Gastroesophageal sphincter (tissue), 4 donors: ENCODE results near the gene VPS33B. TPM values are rescaled to one million over a fixed set of nuclear protein-coding genes. Genes with fewer than 3 reads are reported as not detected.
A peak's percentile ranks its signal among the peaks of the same experiment; 100 is the strongest.

Experiments used
- ATAC-seq: fragments of 150-250 bp; one replicate; pipeline ENCODE4 v1.9.1; 2016; ENCODE audit warnings: mild to moderate bottlenecking, moderate library complexity
- H3K27ac ChIP-seq, 4 donors: fragments of 200-600 bp; sonication (generic) in 3 of 4; 1 replicate in 3 of 4; 2 replicates in 1 of 4; pipeline ENCODE4 v1.5.1; 2016 to 2019
- H3K27me3 ChIP-seq: fragments of 200-600 bp; sonication (generic); one replicate; pipeline ENCODE4 v1.5.1; 2019
- H3K36me3 ChIP-seq, 2 donors: fragments of 200-600 bp; sonication (generic); one replicate each; pipeline ENCODE4 v1.5.1; 2019; ENCODE audit warnings: control low read depth in 1 of 2
- H3K4me1 ChIP-seq, 3 donors: fragments of 200-600 bp; sonication (generic); 1 replicate in 2 of 3; 2 replicates in 1 of 3; pipeline ENCODE4 v1.5.1; 2016 to 2019; ENCODE audit warnings: control low read depth in 2 of 3
- H3K4me3 ChIP-seq, 2 donors: fragments of 200-600 bp; sonication (generic); one replicate each; pipeline ENCODE4 v1.5.1; 2019; ENCODE audit warnings: mild to moderate bottlenecking in 1 of 2, moderate library complexity in 1 of 2
- H3K9me3 ChIP-seq, 3 donors: fragments of 200-600 bp; sonication (generic); one replicate each; pipeline ENCODE4 v1.5.1; 2017 to 2019; ENCODE audit warnings: control low read depth in 2 of 3
- EP300 ChIP-seq: sonication (generic); formaldehyde crosslinking; IDR thresholded peaks from one replicate; pipeline ENCODE4 v1.6.1; 2017; ENCODE audit warnings: antibody characterized with exemption, mild to moderate bottlenecking
- POLR2A ChIP-seq, 2 donors: fragments of 450-650 bp; IDR thresholded peaks; one replicate each; pipeline ENCODE4 v1.6.1; 2017; ENCODE audit warnings: antibody characterized with exemption in 2 of 2, mild to moderate bottlenecking in 2 of 2, moderate library complexity in 1 of 2
- POLR2AphosphoS5 ChIP-seq: sonication (generic); formaldehyde crosslinking; IDR thresholded peaks from one replicate; pipeline ENCODE4 v1.6.1; 2017; ENCODE audit warnings: antibody characterized with exemption
- WGBS, 2 donors: methylation state at CpG; one replicate each; pipeline ENCODE4 v1.1.5; 2018; ENCODE audit warnings: low coverage in 1 of 2; 5-methylcytosine and 5-hydroxymethylcytosine counted together
- total RNA-seq, 4 donors: library from RNA; depleted of rRNA; stranded (reverse); fragments of >200 nt; gene quantifications; one replicate each; pipeline ENCODE4 v1.1.0, GENCODE V29; 2016
- TF ChIP-seq, protein P1 (sequence below), 4 experiments: fragments of 200-600 bp in 2 of 4; fragments of 450-650 bp in 2 of 4; sonication (generic) in 1 of 4; IDR thresholded peaks; one replicate each; pipeline ENCODE4 v1.5.1; 2017 to 2019; ENCODE audit warnings: antibody characterized with exemption in 4 of 4, mild to moderate bottlenecking in 2 of 4, moderate library complexity in 2 of 4

VPS33B gene
- total RNA-seq, 4 donors from 2014 or later, result 7.8 to 12.8 (median 10.1) TPM

DNA sequence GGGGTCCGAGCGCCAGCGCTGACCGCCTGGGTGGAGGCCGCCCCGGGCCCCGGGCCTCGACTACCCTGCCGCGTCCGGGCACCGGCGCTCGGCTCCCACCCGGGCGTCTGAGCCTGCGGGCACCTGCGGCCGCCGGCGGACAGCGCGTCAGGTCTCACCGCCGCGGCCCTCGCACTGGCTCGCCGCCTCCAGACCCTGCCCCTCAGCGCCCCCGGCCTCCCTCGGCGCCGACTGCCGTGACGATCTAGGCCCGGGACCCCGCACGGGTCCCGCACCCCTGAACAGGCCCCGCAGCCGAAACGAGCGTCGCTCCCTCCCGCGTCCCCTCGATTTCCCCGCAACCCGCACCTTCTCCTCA lies 28.4 kb downstream of the VPS33B start:
- no peaks in the 10 kb centered on the region for H3K27me3 ChIP-seq
- H3K4me1 ChIP-seq, result peaks cover 0 to 21% (median 0%) of the 10 kb centered on the region in 3 donors
- H3K4me3 ChIP-seq, result peak overlapping the region; percentile 52 to 94
- H3K9me3 ChIP-seq, result no peaks in the 10 kb centered on the region
- peak; percentile 14 for ATAC-seq
- H3K27ac ChIP-seq, result peak overlapping the region; percentile 21 to 92 (median 88)
- H3K36me3 ChIP-seq, result peaks cover 0 to 20% of the 10 kb centered on the region in 2 donors
- TF ChIP-seq POLR2A (IDR thresholded peaks at IDR 0.05), result no peak
- TF ChIP-seq, protein P1, sequence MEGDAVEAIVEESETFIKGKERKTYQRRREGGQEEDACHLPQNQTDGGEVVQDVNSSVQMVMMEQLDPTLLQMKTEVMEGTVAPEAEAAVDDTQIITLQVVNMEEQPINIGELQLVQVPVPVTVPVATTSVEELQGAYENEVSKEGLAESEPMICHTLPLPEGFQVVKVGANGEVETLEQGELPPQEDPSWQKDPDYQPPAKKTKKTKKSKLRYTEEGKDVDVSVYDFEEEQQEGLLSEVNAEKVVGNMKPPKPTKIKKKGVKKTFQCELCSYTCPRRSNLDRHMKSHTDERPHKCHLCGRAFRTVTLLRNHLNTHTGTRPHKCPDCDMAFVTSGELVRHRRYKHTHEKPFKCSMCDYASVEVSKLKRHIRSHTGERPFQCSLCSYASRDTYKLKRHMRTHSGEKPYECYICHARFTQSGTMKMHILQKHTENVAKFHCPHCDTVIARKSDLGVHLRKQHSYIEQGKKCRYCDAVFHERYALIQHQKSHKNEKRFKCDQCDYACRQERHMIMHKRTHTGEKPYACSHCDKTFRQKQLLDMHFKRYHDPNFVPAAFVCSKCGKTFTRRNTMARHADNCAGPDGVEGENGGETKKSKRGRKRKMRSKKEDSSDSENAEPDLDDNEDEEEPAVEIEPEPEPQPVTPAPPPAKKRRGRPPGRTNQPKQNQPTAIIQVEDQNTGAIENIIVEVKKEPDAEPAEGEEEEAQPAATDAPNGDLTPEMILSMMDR (IDR thresholded peaks at IDR 0.05), result no peak
- no peak for TF ChIP-seq EP300
- no peak for TF ChIP-seq POLR2AphosphoS5
- 0% methylated on average over 3 to 17 of the region's 50 CpGs for WGBS, 2 donors

DNA sequence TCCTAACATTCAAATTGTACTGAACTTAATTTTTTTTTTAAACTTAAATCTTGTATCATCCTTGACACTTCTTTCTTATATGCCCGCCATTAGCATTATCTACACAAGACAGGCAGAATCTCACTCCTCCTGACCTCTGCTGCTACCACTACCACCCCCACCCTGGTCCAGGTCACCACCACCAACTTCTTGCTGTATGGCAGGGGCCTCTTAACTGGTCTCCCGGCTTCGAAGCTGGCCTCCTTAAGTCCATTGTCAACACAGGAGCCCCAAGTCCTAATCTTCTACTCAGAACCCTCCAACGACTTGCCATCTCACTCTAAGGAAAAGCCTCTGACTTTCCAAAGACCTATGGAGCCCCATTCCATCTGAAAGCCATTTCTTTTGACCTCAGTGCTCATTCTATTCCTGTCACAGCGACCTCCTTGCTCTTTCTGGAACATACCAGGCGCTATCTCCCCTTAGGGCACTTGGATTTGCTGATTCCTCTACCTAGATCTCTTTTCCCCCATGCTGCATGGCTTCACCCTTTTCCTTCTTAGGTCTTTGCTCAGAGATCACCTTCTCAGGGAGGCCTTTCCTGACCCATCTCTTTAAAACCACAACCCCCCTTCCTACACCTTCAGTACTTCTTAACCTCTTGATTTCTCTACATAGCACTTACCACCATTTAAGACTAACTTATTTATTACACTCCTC lies 30.7 kb downstream of the VPS33B start:
- H3K27ac ChIP-seq, result no peak overlapping the region
- WGBS, 2 donors, result 92 to 93% methylated on average over 3 to 6 of the region's 6 CpGs
- H3K36me3 ChIP-seq, result no peaks in the 10 kb centered on the region
- H3K4me1 ChIP-seq, result peaks cover 0 to 21% (median 0%) of the 10 kb centered on the region in 3 donors
- ATAC-seq, result no peak
- H3K9me3 ChIP-seq, result no peaks in the 10 kb centered on the region
- H3K4me3 ChIP-seq, result no peak overlapping the region
- TF ChIP-seq, protein P1 (IDR thresholded peaks at IDR 0.05), result no peak
- no peak for TF ChIP-seq POLR2AphosphoS5
- TF ChIP-seq EP300, result no peak
- TF ChIP-seq POLR2A (IDR thresholded peaks at IDR 0.05), result no peak
- no peaks in the 10 kb centered on the region for H3K27me3 ChIP-seq

DNA sequence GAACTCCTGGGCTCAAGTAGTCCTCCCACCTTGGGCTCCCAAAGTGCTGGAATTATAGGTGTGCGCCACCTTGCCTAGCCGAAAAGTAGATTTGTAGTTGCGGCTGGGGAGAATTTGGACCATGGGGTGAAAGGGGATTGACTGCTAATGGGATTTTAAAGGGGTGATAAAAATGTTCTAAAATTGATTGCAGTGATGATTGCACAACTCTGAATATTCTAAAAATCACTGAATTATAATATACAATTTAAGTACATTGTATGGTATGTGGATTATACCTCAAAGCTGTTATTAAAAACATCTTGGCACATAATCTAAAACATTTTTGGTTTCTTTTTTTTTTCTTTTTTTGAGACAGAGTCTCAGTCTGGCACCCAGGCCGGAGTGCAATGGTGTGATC lies 31.9 kb downstream of the VPS33B start:
- no peaks in the 10 kb centered on the region for H3K36me3 ChIP-seq
- H3K4me1 ChIP-seq, result peaks cover 0 to 21% (median 0%) of the 10 kb centered on the region in 3 donors
- no peaks in the 10 kb centered on the region for H3K9me3 ChIP-seq
- WGBS, 2 donors, result 94 to 100% methylated on average over 3 to 4 of the region's 4 CpGs
- H3K4me3 ChIP-seq, result no peak overlapping the region
- TF ChIP-seq, protein P1 (IDR thresholded peaks at IDR 0.05), result no peak
- no peak for TF ChIP-seq POLR2AphosphoS5
- TF ChIP-seq POLR2A (IDR thresholded peaks at IDR 0.05), result no peak
- TF ChIP-seq EP300, result no peak
- no peaks in the 10 kb centered on the region for H3K27me3 ChIP-seq
- H3K27ac ChIP-seq, result no peak overlapping the region
- no peak for ATAC-seq

DNA sequence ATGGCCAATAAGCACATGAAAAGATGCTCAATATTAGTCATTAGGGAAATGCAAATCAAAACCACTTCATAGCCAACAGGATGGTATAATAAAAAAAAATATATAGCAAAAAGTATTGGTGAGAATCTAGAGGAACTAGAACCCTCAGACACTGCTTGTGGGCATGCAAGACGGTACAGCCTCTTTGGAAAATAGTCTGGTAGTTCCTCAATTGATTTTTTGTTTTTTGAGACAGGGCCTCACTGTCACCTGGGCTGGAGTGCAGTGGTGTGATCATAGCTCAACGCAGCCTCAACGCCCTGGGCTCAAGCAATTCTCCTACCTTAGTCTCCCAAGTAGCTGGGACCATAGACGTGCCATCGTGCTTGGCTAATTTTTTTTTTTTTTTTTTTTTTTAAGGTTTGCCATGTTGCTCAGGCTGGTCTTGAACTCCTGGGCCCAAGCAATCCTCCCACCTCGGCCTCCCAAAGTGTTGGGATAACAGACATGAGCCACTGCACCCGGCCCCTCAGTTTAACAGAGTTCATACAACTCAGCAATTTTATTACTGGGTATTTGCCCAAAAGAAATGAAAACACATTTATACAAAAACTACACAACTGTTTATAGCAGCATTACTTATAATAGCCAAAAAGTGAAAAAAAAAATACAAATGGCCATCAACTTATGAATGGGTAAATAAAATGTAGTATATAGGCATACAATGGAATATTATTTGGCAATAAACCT lies 33.2 kb downstream of the VPS33B start:
- H3K4me1 ChIP-seq, result peaks cover 0 to 13% (median 0%) of the 10 kb centered on the region in 3 donors
- H3K27me3 ChIP-seq, result no peaks in the 10 kb centered on the region
- TF ChIP-seq, protein P1 (IDR thresholded peaks at IDR 0.05), result no peak
- no peak for TF ChIP-seq EP300
- TF ChIP-seq POLR2AphosphoS5, result no peak
- no peak for TF ChIP-seq POLR2A (IDR thresholded peaks at IDR 0.05)
- H3K4me3 ChIP-seq, result no peak overlapping the region
- no peaks in the 10 kb centered on the region for H3K36me3 ChIP-seq
- ATAC-seq, result no peak
- no peaks in the 10 kb centered on the region for H3K9me3 ChIP-seq
- WGBS, 2 donors, result 75 to 80% methylated on average over 5 to 6 of the region's 7 CpGs
- H3K27ac ChIP-seq, result no peak overlapping the region

DNA sequence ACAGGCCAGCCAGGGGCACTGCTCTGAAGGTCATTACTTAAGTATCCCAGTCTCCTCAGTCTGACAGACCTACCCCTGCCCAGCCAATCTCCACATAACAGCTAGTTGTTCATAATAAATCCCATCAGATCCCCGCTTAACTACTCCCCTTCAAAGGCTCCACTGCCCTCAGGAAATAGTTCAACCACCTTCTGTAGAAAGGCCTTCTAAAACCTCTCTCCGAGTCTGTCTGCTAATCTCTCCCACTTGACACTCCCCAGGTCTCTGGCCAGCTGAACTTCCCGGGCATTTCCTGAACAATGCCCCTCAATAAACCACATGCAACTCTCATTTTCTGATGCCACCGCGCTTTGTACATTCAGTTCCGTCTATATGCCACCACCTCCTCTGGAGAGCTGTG lies 34.1 kb downstream of the VPS33B start:
- H3K36me3 ChIP-seq, result no peaks in the 10 kb centered on the region
- no peaks in the 10 kb centered on the region for H3K9me3 ChIP-seq
- peaks cover 0 to 4% (median 0%) of the 10 kb centered on the region in 3 donors for H3K4me1 ChIP-seq
- H3K27ac ChIP-seq, result no peak overlapping the region
- H3K4me3 ChIP-seq, result no peak overlapping the region
- ATAC-seq, result no peak
- 58% methylated on average over 6 of the region's 6 CpGs for WGBS, 2 donors
- TF ChIP-seq POLR2A (IDR thresholded peaks at IDR 0.05) (no peak), EP300 (no peak), POLR2AphosphoS5 (no peak)
- TF ChIP-seq, protein P1 (IDR thresholded peaks at IDR 0.05), result no peak
- H3K27me3 ChIP-seq, result no peaks in the 10 kb centered on the region
